ENCODE results near the gene CADM2.
"Not testable (repeated sequence)": the region's sequence is repeated elsewhere in the genome, so short reads cannot be mapped to it uniquely, and the experiment has no call there.

The CADM2 gene

DNA sequence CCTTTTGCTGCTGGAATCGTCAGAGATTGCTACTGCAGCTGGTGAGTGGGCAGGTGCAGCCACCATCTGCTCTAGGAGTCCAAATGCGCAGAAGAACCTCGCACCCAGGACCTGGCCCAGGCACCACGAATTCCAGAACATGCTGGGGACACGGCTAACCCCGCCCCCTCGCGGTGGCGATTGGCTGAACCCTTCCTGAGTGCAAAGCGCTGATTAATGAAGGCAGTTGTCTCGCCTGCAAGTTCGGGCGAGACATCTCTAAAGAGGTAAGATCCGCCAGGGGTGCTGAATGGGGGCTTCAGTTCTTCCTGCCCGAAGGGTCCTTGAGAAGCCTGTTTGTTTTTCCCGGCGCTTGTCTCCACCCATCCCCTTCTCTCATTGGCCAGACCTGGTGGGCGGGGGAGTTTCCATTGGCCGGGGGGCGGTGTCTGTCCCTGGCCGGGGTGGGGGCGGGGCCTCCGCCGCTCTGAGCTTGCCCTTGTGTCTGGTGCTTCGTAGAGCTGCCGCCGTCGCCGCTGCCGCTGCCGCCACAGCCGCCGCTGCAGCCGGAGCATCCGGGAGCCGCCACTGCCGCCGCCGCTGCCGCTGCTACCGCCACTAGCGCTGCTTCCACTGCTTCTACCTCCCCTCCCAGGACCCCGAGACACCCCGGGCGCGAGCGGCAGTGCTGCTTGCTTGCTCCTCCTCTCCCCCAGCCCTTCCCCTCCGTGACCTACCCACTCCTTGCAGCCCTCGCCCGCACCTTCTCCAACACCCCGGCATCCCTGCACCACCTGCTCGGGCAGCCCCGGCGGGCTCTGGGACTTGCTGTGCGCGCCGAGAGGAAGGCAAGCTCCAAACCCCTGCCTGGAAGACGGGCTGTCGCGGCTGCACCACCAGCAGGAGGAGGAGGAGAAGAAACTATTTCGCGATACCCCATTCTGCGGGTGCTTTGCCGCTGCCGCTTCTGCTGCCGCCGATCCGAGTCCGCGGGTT lies at the start of gene CADM2:
Gene CADM2 (plus strand): TSS at position 495 of the 975 bp plus-strand sequence.
- DNase-seq (ENCODE audit: low read depth) = peak; percentile 26

- not testable (repeated sequence) for DNase-seq (ENCODE audit: low read depth)
Observed at GRCh38 chr3:84918592-84918991, 40.2 kb upstream of the CADM2 start.

GRCh38 chr3:84922682-84923081 lies 36.1 kb upstream of the CADM2 start:
- DNase-seq (ENCODE audit: low read depth) = no peak

DNA sequence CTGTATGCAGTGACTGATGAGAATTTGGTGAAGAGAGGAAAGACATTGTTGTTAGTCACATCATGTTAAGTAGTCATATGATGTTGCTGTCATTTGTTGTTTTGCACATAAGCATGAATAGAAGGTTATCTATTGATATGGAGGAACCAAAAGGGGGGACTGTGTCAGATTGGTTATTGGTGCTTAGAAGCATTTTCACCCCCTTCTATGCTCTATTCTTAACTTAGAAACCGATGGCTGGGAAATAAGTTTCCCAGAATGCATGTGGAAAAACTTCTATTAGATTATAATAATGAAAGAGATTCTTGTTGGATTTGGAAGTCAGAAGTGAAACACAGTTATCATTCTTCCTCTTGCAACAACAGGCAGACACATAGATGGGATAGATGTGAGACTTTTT lies 33.2 kb upstream of the CADM2 start:
- DNase-seq (ENCODE audit: low read depth) = no peak

DNA sequence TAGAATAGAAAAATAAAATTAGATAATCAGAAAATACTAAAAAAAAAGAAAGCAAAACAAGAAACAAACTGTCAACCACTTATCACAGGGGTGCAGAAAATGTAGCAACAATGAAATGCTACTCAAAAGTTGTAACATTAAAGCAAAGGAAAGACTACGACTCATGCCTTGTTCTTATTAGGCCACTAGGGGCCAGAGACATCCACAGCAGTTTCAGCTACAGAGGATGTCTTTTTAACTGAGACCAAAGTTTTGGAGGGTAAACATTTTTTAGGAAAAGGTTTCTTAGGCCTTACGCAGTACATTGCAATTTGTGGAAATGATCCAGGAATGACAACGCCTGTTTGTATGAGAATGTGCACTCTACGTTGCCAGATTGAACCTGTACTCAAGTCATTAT lies 15.4 kb upstream of the CADM2 start:
- DNase-seq (ENCODE audit: low read depth) = no peak

- DNase-seq (ENCODE audit: low read depth) = no peak
Observed at GRCh38 chr3:84946240-84946639, 12.5 kb upstream of the CADM2 start.

GRCh38 chr3:84959470-84960271 lies 882 bp downstream of the CADM2 start:
- no peak for DNase-seq (ENCODE audit: low read depth)

- no peak for DNase-seq (ENCODE audit: low read depth)
Observed at GRCh38 chr3:84960581-84960980, 1.8 kb downstream of the CADM2 start.

GRCh38 chr3:84961011-84961410 lies 2.2 kb downstream of the CADM2 start:
- DNase-seq (ENCODE audit: low read depth) = no peak

- no peak for DNase-seq (ENCODE audit: low read depth)
Observed at GRCh38 chr3:84961521-84962255, 2.9 kb downstream of the CADM2 start.

GRCh38 chr3:84962415-84962814 lies 3.6 kb downstream of the CADM2 start:
- no peak for DNase-seq (ENCODE audit: low read depth)

GRCh38 chr3:84963137-84963536 lies 4.3 kb downstream of the CADM2 start:
- DNase-seq (ENCODE audit: low read depth) = no peak

DNA sequence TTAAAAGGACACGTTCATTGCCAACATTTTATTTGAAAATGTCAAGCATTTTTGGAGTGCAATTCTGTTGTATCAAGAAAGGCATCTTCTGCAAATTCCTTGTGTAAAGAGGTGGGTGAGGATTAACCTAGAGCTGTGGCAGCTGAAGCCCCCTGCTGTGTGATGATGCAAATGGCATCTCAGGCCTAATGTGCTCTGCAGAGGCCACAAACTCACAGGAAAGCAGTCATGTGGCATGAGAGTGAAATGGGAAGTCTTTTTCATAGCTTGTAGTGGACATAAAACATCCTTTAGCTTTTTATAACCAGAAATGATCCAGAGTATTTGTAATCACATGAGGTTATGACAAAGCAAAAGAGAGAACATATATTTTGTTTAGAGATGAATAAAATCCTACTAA lies 6.4 kb downstream of the CADM2 start:
- no peak for DNase-seq (ENCODE audit: low read depth)

DNA sequence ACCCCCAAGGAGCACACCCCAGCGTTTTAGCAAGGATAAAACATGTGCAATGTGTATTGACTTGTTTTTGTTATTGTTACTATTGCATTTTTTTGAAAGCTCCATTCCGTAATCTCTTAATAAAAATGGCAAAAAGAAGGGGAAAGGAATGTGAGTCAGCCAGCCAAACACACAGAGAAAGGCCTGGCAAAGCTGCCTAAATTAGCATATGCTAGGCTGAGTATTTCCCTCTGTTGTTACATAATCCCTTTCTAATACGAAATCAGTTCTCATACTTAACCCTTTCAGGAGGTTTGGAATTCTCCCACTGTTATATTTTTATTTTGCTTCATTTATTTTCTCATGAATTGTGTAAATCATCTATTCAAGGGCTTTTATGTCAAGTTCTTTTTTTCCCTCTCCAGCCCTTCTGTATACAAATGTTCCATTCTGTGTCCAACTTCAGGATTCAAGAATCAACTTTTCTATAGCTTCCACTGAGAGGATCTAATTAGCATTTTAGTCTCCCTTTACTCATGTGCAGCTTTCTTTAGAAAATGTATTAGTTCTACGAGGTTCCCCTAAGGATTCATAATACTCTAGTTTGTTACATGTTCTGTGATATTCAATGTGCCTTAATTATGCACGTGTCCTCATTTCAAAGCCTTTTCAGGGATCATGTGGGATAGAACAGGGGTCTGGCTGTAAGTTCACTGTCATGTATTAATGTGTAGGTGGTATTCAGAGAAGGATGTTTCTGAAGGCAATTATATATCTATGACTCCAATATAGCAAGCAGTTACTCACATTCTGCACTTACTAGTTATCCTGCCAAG lies 9.2 kb downstream of the CADM2 start:
- DNase-seq (ENCODE audit: low read depth) = no peak

DNA sequence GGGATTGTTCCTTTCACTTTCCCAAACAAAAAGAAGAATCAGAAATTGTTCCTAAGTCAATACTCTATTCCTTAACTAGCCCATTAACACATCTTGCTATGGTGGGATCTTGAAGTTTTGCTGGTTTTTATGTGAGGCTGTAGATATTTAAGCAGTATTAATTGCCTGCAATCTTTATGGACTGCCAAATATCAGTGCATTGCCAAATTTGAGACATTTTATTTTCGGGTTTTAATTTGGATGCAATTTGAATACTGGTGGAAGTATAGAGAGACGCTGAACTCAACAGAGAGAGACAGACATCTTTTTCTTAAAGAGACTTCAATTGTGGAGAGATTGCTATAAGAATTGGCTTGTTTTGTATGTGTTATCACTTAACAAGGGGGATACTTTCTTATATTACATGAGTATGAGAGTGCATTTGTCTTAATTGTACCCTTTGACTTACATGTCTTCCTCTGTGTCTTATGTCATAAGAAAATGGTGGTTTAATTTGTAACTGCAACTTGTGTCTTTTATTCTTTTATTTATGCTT lies 10.0 kb downstream of the CADM2 start:
- no peak for DNase-seq (ENCODE audit: low read depth)

- DNase-seq (ENCODE audit: low read depth) = no peak
Observed at GRCh38 chr3:84974347-84974746, 15.6 kb downstream of the CADM2 start.

GRCh38 chr3:84977021-84977420 lies 18.2 kb downstream of the CADM2 start:
- no peak for DNase-seq (ENCODE audit: low read depth)

GRCh38 chr3:84978843-84979242 lies 20.1 kb downstream of the CADM2 start:
- DNase-seq (ENCODE audit: low read depth) = no peak

- DNase-seq (ENCODE audit: low read depth) = no peak
Observed at GRCh38 chr3:84980011-84980410, 21.2 kb downstream of the CADM2 start.

- DNase-seq (ENCODE audit: low read depth) = no peak
Observed at GRCh38 chr3:84980456-84980855, 21.7 kb downstream of the CADM2 start.

DNA sequence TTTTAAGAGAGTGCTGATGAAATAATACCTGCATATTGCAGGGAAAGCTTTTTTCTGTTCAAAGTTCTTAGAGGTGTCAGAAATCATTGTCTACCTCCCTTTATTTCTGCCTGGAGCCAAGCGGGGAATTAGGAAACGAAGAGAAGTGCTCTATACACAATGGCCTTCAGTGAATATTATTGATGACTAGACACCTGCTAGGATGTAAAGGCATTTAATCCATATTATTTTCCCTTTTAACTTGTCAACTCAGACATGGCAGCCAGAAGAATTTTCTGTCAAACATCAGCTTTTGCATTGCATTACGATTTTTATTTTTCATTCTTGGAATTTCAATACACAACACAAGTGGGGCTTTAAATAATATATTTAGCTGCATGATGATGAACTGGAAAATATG lies 24.7 kb downstream of the CADM2 start:
- DNase-seq (ENCODE audit: low read depth) = no peak

Data from T-helper 22 cell (primary cell).